ENCODE measurements around the gene TMEM259. TPM values are rescaled to one million over a fixed set of nuclear protein-coding genes. Genes with fewer than 3 reads are reported as not detected.
A peak's percentile ranks its signal among the peaks of the same experiment; 100 is the strongest.

Gene TMEM259
- total and polyA plus RNA-seq, 2 donors (not counting 3 experiments of a cell fraction or from before 2014, with no cell fraction given) = 142 to 297 TPM

DNA sequence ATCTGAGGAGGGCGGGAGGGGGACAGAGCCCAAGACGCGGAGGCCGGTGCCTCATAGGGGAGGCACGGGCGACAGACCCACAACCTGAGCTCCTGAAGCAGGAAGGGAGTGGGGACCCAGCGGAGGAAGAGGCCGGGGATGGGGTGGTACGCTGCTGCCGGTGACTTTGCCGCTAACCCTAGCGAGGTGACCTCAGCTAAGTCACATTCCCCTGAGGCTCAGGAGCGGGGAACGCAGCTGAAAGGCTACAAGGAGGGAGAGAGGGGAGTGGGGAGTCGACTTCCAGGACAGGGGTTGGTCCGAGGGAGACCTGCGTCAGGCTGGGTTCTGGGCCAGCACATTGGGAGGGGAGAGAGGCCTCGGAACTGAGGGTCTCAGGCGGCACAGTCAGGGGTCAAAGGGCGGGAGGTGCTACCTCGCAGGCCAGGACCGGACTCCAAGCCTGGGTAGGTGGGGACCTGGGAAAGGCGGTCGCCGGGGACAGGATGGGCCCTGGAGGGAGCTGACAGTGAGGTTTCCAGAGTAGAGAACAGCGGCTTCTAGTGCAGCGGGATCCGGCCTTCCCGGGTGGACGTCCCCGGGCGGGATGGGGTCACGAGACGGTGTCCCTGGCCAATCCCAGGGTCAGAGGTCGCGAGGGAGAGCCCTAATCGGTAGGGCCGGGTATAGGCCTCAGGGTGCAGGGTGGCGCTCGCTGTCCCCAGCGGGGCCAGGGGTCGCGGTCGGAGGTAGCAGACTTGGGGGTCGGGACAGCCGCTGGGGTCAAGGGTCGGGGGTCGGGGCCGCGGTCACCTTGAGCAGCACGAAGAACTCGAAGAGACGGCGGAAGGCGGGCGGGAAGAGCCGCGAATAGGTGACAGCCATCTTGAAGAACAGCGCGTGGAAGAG is 699 bp downstream of the TMEM259 start:
- BruUV-seq (replicated peaks) = TSS peak; percentile 48
- intact Hi-C loops (cut with micrococcal nuclease) = loop anchor here (2.0 to 5.0 kb wide), 2 partner anchors 19 to 162 kb away; partner anchors contain the start of gene GRIN3B
- POLR2A ChIA-PET = interaction anchor here (0.6 kb wide), 1 partner anchor 12 kb away, joined by 3 read pairs; no protein-coding TSS in a partner anchor

More for the DNA sequence above, 699 bp downstream of the TMEM259 start:
- H4K20me1 ChIP-seq (replicated peaks; ENCODE audit: control insufficient read depth, extremely low read depth, insufficient read depth, low read length) = no peaks in the 10 kb centered on the region
- no peaks in the 10 kb centered on the region for H3K27me3 ChIP-seq (ENCODE audit: control insufficient read depth in 2 of 2, insufficient read depth in 2 of 2, low read length in 2 of 2)
- CTCF ChIA-PET = interaction anchor here (0.6 kb wide), 1 partner anchor 84 kb away, joined by 3 read pairs; no protein-coding TSS in a partner anchor
- DNase-seq (ENCODE audit: low read depth, low spot score) (peak; percentile 30), FAIRE-seq (peak; percentile 38)
- H3K9ac ChIP-seq (replicated peaks; ENCODE audit: extremely low read depth, insufficient read depth, low read length) = peak overlapping the region; percentile 93
- peak overlapping the region; percentile 19 for H2AFZ ChIP-seq (ENCODE audit: low read depth, low read length)
- H3K4me2 ChIP-seq (ENCODE audit: insufficient read depth, low read length) = peak overlapping the region; percentile 86
- peak overlapping the region; percentile 80 to 90 (median 88) for H3K4me3 ChIP-seq (replicated peaks in 1 of 3; ENCODE audit: insufficient read depth in 1 of 3, low read depth in 1 of 3, low read length in 3 of 3)
- no peaks in the 10 kb centered on the region for H3K9me1 ChIP-seq (replicated peaks; ENCODE audit: control insufficient read depth, extremely low read depth, insufficient read depth, low read length)
- dilution Hi-C loops (cut with MboI; ENCODE audit: extremely low pct_ligation_motif_present, low sequenced_read_pairs) = no loop called here
- H3K9me3 ChIP-seq (replicated peaks; ENCODE audit: control insufficient read depth, insufficient read depth, low read length) = no peaks in the 10 kb centered on the region
- H3K36me3 ChIP-seq (ENCODE audit: control insufficient read depth in 2 of 2, extremely low read depth in 1 of 2, insufficient read depth in 2 of 2, low read length in 2 of 2) = no peaks in the 10 kb centered on the region
- H3K4me1 ChIP-seq (ENCODE audit: control insufficient read depth, extremely low read depth, insufficient read depth, low read length) = peaks cover 40% of the 10 kb centered on the region
- peak overlapping the region; percentile 95 for H3K27ac ChIP-seq (ENCODE audit: insufficient read depth, low read depth, low read length)
- peaks cover 57% of the 10 kb centered on the region for H3K79me2 ChIP-seq (ENCODE audit: control insufficient read depth, insufficient read depth, low read length)
- TF ChIP-seq, protein P1, sequence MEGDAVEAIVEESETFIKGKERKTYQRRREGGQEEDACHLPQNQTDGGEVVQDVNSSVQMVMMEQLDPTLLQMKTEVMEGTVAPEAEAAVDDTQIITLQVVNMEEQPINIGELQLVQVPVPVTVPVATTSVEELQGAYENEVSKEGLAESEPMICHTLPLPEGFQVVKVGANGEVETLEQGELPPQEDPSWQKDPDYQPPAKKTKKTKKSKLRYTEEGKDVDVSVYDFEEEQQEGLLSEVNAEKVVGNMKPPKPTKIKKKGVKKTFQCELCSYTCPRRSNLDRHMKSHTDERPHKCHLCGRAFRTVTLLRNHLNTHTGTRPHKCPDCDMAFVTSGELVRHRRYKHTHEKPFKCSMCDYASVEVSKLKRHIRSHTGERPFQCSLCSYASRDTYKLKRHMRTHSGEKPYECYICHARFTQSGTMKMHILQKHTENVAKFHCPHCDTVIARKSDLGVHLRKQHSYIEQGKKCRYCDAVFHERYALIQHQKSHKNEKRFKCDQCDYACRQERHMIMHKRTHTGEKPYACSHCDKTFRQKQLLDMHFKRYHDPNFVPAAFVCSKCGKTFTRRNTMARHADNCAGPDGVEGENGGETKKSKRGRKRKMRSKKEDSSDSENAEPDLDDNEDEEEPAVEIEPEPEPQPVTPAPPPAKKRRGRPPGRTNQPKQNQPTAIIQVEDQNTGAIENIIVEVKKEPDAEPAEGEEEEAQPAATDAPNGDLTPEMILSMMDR (IDR thresholded peaks at IDR 0.05; ENCODE audit: extremely low read depth in 1 of 2, insufficient read depth in 1 of 2, low read depth in 1 of 2, low read length in 2 of 2) = no peak
- TF ChIP-seq GATA2 (IDR thresholded peaks at IDR 0.05; ENCODE audit: insufficient read depth, insufficient read length, low read depth, low read length) (no peak), MYC (IDR thresholded peaks at IDR 0.05; ENCODE audit: low read depth, low read length) (no peak), POLR2AphosphoS5 (IDR thresholded peaks at IDR 0.05; ENCODE audit: insufficient read depth, low read depth, low read length) (no peak), EZH2 (IDR thresholded peaks at IDR 0.05; ENCODE audit: borderline replicate concordance, low read depth, low read length, severe bottlenecking) (no peak), POLR2A (IDR thresholded peaks at IDR 0.05; ENCODE audit: low read depth, low read length) (no peak), FOS (IDR thresholded peaks at IDR 0.05; ENCODE audit: borderline replicate concordance, insufficient read depth, low read length) (no peak), JUN (IDR thresholded peaks at IDR 0.05; ENCODE audit: borderline replicate concordance, insufficient read depth, insufficient read length, low read depth) (no peak)
- TF ChIP-seq, protein P2, sequence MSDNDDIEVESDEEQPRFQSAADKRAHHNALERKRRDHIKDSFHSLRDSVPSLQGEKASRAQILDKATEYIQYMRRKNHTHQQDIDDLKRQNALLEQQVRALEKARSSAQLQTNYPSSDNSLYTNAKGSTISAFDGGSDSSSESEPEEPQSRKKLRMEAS (IDR thresholded peaks at IDR 0.05; ENCODE audit: insufficient read depth, insufficient read length) = no peak
